ENCODE results near the gene OSTF1.

OSTF1 gene

DNA sequence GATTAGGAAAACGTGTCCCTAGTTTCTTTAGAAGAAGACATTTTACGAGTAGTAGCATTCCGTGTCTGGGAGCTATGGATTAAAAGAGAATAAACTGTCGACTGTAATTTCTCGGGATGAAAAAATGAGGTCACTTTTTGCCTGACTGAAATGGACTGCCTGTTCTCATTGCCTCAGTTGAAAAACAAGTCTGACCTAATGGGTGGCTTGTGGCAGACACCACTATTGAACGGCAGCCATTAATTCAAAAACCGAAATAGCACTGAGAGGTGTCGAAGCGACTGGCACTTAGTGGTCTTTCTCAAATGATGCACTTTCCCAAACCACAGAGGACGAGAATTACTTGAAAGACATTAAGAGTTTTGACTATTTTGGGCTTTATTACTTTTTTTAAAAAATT, 35.4 kb downstream of the OSTF1 start:
- no peak for DNase-seq

DNA sequence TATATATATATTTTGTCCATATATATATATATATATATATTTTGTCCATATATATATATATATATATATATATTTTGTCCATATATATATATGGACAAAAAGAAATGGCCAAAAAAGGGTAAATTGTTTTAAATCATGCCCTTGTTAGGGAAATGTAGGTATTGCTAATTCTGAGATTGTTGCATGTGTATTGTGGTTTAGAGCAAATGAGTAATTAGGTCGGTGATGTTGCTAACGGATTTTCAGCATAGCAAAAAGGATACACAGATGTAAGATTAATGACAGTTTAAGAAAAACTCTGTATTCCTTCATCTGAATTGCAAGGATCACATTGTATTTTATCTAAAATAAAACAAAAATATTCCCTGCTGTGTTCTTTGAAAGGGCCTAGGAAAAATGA, 40.2 kb downstream of the OSTF1 start:
- no peak for DNase-seq

DNA sequence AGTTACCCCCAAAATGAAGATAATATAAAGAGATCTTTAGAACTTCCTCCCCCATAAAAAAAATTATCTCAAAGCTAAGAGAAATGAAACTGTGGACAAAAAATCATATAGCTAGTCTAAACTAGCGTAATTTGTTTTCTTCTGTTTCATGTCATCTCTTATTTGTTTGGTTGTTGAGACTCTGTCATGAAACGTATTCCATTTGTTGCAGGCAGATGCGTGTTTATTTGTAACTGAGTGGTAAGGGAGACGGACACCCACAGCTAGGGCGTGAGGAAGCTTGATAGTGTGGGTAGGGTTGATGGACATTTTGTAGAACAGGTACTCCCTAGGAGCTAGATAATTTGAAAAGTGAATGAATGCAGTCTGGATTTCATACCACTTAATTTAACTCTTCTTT, 41.9 kb downstream of the OSTF1 start:
- DNase-seq, result no peak

DNA sequence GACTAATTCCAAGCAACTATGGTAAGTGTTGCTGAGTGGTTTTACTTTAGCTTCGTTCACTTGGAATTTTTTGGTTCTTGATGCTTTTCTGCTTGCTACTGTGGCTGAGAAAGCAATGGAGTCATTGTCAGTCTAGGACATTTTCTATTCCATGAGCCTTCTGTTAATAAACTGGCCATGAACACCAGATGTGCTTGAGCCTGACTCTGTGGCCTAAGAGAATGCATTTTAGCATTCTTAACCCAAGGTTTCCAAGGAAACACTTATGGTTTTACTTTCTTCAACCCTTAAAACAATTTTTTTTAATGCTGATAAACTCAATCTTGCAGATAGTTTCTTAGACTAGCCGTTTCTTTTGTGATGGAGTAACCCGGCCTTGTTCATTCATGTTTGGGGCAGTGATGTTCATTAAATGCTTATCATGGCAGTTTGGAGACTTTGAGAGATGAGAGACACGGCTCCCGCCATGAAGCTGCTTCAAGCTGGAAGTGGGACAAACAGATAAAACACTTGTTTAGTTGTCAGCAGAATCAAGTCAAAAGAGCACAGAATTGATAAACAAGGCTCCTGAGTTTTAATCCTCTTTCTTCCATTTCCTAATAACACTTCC, 42.4 kb downstream of the OSTF1 start:
- DNase-seq, result no peak

DNA sequence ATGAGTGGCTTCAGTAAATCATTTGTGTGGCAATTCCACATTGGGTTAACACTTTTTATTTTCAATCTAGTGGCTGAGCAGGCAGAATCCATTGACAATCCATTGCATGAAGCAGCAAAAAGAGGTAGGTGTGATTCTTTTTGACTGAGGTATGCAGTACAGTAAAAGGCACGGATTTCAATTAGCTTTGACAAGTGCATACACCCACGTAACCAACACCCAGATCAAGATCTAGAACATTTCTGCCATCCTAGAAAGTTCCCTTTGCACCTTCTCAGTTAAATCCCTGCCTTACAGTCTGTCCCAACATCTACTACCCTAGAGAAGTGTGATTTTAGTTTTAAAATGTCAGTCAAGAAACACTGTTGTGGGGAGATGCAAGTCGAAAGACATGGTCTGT, 43.4 kb downstream of the OSTF1 start:
- DNase-seq, result no peak

DNA sequence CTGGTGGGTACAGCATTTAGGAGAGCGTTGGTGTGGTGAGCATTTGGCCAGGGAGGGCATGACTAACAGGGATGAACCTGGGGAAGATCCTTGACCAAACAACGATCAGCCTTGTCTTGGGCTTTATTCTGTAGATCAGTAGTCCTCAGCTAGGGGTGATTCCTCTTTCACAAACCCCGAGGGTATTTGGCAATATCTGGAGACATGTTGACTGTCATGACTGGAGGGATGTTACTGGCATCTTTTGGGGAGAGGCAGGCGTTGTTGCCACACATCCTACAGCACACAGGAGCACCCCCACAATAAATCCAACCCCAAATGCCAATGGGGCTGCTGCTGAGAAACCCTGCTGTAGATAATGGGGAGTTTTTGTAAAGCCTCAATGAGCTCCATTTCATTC, 43.9 kb downstream of the OSTF1 start:
- no peak for DNase-seq

DNA sequence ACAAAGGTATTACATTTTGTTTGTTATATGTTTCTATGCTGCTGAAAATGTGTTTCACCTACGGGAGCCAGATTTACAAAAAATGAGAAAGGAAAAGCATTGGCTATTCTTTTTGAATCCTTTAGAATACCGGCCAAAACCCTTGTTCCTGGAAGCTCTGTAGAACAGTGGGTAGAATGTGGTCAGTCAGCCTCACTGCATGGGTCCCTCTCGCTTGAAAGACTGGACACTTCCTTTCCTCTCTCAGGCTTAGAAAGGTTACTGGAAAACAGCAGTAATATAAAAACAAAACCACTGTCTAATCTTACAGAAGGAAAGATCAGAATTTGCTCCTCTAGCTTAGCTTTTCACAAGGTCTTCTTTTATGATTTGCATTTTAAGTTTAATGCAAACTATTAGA, 45.1 kb downstream of the OSTF1 start:
- no peak for DNase-seq

DNA sequence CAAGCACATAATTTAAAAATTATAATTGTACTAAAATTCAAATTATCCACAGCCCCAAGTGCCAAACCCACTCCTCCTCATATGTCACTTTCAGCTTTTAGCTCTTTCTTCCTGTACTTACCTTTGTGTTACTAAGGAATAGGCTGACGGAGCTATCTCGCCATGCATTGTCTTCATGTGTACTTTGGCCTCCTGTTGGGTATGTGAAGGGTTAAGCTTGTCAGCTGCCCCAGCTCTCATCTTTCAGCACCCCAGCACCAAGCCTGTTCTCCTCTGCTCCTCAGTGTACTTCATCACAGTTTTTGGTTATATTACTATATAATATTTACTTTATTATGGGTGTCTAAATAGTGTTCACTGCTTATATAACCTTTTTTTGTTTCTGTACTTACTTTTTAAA, 46.2 kb downstream of the OSTF1 start:
- no peak for DNase-seq

DNA sequence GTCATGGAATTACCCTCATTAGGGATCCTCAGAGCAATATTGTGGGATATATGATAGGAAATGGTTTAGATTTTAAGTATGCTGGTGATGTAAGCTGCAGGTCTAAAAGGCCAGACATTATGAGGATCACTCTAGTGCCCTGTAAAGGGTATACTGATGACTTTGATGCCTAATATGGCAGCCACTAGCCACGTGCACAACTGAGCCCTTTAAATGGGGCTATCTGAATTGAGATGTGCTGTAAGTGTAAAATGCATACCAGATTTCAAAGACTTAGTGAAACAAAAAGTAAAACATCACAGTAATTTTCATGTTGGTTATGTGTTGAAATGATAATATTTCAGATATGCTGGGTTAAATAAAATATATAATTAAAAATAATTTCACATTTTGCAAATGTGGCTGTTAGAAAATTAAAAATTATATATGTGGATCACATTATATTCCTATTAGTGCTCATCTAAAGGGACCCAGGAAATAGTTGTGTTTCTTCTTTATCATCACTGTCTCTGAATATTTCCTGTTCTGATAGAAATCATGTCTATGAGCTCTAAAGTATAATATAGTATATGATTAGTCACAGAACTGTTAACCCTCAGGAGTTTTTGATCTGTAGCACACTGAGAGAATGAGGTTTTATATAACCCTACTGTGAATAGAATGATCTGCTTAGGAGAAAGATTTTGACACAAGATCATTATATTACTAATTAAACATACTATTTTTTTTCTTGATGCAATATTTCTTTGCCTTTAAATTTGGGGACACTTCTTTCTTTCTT, 50.1 kb downstream of the OSTF1 start:
- no peak for DNase-seq

DNA sequence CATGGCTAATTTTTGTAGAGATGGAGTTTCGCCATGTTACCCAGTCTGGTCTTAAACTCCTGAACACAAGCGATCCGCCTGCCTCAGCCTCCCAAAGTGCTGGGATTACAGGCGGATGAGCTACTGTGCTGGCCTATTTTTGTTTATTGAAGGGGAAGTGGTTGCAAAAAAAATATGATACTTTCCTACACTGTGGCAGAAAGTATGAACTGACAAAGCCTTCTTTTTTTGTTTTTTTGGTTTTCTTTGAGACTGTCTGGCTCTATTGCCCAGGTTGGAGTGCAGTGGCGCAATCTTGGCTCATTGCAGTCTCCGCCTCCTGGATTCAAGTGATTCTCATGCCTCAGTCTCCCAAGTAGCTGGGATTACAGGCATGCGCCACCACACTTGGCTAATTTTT, 50.9 kb downstream of the OSTF1 start:
- no peak for DNase-seq

DNA sequence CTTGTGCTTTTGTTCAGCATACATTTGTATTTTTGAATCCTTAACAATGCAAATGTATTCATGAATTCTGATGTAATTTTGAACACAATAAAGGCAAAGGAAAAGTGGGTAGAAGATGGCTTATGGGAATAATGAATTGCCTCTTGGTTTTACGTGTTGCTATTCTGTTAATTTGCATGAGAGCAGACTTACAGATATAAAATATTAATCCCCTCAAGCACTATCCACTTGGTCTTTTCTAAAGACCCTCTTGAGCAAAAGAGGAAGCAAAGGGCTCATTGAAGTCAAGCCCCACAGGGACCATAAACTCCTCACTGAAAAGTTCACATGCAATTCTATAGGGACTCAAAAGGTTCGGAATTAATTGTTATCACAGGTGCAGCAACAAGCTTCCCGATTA, 51.9 kb downstream of the OSTF1 start:
- no peak for DNase-seq

DNA sequence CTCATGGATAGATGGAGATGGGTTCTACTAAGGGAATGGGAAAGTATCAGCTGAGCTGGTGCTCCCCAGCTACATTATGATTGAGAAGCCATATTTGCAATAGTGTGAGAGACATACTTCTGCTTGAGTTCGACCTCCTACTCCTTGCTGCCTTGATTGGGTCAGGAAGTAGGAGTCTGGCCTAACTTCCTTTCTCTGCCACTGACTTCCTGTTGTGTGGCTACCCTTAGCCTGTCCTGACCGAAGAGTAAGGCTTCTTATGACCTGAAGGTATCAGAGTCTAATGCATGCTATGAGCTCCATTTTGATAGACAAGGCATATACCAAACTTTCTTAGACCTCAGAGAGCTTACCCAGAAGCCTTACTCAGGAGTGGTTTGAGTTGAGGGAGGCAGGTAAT, 53.9 kb downstream of the OSTF1 start:
- no peak for DNase-seq

DNA sequence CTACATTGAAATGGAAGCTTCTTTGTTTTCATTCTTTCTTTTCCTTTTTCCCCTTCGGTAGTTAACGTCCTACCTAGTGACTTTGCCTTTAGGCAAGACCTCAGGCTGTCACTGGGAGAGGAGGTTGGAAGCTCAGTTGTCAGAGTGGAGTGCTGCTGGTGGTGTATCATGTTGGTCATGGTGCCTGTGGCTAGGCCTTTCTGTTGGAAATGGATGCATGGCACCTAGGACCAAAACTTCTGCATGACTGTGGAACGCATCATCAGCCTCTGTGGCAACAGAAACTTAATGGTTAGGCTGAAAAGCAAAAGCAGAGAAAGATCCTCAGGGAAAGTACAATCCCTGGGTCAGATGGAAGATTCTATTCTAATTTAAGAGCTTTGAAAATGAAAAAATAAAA, 57.9 kb downstream of the OSTF1 start:
- no peak for DNase-seq

DNA sequence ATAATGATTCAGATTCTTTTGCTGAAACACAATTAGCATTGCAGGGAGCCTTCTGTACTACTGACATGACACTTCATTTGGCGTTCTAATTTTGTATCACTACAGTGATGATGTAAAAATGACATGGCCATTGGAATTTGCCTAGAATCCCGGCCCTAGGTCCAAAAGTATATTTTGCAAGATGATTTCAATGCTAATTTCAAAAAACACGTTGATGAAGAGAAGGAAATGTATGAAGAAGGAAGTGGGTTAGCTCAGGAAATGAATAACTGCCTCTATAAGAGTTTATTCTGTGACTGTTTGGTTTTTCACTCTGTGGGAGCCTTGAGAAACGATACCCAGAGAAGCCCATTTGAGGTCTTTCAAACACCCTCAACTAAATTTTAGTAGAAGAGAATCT, 59.3 kb downstream of the OSTF1 start:
- no peak for DNase-seq

DNA sequence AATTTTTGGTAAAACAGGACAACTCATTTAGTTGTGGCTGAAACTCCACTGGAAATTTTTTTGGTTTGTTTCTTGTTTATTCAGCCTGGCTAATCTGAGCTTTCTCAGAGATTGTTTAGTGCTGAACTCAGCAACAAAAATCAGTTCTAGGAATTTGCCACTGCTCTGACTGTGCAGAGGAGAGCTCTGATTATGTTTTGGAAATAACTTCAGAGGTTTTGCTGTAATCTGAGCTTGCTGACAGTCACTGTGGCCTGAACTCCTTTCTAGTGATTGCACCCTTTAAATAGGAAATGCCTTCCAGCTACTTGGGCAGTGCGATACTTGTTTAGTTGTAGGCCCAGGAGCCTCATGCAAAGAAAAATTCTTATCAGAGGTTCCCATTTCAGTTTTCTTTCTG, 60.2 kb downstream of the OSTF1 start:
- no peak for DNase-seq

DNA sequence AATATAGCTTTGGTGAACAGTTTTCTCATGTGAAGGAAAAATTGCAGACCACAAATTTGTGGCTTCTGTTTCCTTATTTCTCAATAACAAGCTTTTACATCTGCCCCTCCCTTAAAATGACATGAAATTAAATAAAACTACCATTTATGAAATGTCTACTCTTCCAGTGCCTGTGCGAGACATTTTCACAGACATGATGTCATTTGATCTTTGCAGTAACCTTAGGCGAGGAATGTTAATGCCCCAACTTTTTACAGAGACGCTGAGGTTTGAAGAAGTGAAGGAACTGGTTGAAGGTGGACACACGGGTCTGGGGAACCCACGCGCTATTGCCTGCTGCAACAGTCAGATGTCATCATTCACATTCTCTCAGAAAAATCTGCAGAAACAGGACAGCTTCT, 61.5 kb downstream of the OSTF1 start:
- no peak for DNase-seq

DNA sequence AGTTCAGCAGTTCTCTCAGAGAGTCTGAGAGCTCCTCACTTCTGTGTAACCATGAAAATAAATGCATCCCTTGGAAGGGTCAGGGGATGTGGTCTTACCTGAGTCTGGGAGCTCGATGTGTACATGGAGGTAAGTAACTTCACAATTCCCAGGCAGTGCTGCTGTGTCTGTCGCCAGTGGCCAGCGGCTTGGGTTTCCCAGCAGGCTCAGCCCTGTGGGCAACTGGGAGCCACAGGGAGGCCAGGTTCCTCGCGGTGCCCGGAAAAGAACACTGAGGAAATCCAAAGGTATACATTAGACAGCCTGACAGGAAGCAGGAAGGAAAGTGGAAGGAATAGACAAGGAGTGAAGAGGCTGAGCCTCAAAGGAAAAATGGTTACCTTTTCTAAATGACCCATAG, 62.2 kb downstream of the OSTF1 start:
- no peak for DNase-seq

DNA sequence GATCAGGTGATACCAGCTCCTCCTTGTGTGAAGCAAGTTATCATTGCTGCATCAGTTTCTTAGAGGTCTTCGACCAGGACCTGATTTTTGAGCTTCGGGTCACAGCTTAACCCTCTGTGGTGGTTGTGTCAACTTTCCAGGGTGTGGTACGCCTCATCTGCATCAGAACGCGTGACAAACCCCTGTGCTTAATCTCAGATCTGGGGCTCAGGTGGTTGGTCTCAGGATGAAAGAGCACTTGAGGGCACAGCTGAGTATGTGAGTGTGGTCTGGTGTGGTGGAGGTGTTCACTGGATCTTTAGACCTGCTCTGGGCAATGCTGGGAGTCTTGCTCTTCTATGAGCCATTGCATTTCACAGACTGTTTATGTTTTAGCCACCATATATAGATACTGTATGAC, 64.1 kb downstream of the OSTF1 start:
- peak; percentile 45 for DNase-seq

DNA sequence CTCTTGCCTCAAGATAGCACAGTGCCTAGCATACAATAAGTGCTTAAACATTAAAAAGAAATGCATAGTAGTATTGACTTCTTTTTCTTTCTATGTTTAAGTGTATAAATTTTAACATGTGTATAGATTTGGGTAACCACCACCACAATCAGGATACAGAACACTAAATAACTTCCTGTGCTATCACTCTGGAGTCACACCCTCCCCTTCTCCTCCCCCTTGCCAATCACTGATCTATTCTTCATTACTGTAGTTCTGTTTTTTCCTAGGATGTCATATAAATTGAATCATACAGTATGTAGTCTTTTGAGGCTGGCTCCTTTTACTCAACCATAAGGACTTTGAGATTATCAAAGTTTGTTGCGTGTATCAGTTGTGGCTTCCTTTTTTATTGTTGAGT, 68.5 kb downstream of the OSTF1 start:
- no peak for DNase-seq

DNA sequence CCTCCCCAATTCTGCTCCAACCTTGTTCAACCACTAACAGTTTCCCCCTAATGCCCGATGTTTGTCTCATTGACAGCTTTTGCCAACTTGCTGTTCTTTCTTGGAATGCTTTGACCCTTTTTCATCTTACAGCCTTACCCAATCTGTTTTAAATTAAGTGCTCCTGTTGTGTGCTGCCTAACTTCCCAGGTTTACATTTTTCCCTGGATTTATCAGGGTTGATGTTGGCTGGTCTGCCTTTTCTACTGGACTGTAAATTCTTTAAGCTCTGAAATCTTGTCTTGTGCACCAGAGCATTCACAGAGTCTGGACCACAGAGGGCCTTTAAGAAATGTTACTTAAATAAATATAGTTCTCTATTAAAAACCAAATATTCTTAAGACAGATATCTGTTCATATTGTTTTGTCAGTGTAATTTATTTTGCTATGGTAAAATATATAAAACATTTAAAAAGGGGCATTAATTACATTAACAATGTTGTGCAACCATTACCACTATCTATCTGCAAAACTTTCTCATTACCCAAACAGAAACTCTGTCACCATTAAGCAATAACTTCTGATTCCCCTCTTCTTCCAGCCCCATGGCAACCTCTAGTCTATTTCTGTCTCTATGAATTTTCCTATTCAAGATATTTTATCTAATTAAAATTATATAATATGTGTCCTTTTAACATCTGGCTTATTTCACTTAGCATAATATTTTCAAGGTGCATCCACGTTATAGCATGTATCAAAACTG, 73.0 kb downstream of the OSTF1 start:
- DNase-seq, result no peak

DNA sequence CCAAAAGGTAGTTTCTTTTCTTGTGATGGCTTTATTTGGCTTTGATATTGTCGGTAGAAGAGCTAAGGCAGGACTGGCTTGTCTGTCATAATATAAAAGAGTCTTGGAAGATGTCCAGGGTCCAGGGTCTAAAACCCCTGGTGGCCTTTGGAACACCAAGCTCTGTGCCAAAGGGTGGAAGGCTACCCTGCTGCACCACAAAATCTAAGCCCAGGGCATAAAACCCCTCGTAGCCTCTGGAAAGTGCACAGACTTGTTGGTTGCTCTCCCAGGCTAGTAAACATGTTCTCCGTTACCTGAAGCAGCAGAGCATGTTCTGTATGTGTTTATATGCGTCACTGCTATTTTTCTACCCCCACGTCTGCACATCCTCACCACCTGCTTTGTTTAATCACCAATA, 75.5 kb downstream of the OSTF1 start:
- no peak for DNase-seq

DNA sequence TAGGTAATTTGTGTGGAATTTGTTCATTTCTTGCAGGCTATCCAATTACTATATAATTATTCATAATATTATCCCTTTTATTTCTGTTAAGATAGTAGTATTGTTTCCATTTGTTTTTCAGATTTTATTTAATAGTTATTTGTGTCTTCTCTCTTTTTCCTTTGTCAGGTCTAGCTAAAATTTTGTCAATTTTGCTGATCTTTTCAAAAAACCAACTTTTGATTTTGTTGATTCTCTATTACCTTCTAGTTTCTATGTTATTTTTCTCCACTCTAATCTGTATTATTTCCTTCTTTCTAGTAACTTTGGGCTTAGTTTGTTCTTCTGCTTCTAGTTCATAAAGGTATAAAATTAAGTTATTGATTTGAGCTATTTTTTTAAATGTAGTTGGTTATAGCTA, 76.3 kb downstream of the OSTF1 start:
- no peak for DNase-seq

DNA sequence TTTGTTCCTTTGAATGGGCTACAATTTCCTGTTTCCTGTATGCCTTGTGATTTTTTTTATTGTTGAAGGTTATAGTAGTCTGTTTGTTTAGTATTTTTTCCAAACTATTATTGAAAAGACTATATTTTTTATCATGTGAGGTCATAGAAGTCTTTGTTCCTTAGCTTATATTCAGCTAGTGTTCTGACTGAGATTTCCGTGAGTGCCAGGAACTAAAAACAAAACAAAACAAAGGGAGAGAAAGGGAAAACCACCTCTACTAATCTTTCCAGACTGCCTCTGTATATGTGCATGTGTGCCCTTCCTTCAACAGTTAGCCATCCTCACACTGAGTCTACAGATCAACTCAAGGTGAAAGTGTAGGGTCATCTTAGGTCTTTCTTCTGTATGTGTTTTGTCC, 79.0 kb downstream of the OSTF1 start:
- DNase-seq, result no peak
